ENCODE results near the gene SMCO2.

The SMCO2 gene

GRCh38 chr12:27545665-27546064 is 99.1 kb downstream of the SMCO2 start:
- TF ChIP-seq, protein P1, sequence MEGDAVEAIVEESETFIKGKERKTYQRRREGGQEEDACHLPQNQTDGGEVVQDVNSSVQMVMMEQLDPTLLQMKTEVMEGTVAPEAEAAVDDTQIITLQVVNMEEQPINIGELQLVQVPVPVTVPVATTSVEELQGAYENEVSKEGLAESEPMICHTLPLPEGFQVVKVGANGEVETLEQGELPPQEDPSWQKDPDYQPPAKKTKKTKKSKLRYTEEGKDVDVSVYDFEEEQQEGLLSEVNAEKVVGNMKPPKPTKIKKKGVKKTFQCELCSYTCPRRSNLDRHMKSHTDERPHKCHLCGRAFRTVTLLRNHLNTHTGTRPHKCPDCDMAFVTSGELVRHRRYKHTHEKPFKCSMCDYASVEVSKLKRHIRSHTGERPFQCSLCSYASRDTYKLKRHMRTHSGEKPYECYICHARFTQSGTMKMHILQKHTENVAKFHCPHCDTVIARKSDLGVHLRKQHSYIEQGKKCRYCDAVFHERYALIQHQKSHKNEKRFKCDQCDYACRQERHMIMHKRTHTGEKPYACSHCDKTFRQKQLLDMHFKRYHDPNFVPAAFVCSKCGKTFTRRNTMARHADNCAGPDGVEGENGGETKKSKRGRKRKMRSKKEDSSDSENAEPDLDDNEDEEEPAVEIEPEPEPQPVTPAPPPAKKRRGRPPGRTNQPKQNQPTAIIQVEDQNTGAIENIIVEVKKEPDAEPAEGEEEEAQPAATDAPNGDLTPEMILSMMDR (IDR thresholded peaks at IDR 0.05; ENCODE audit: control insufficient read depth, extremely low read depth, insufficient read depth) = no peak
- no peak overlapping the region for H3K4me3 ChIP-seq (ENCODE audit: low read depth, low read length)
- DNase-seq (ENCODE audit: low read depth) = no peak

DNA sequence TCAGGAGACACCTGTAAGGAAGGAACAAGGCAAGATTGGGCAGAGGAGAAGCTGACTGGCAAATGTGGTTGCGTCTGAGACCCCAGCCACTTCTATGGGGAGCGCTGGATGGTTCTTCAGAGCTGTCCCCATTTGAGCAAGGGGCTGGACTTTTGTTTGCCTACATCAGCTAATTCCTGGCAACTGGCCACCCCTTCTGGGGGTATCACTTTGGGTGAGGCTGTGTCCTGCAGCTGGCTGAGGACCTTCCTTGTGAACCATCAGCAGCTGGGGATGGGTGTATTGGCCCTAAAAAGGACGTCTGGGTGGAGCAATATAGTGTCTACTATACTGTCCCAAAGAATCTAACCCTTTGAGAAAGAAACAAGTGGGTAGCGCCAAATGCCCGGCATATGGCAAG is 101.1 kb downstream of the SMCO2 start:
- no peak overlapping the region for H3K4me3 ChIP-seq (ENCODE audit: low read depth, low read length)
- DNase-seq (ENCODE audit: low read depth) = no peak
- TF ChIP-seq, protein P1 (IDR thresholded peaks at IDR 0.05; ENCODE audit: control insufficient read depth, extremely low read depth, insufficient read depth) = no peak

DNA sequence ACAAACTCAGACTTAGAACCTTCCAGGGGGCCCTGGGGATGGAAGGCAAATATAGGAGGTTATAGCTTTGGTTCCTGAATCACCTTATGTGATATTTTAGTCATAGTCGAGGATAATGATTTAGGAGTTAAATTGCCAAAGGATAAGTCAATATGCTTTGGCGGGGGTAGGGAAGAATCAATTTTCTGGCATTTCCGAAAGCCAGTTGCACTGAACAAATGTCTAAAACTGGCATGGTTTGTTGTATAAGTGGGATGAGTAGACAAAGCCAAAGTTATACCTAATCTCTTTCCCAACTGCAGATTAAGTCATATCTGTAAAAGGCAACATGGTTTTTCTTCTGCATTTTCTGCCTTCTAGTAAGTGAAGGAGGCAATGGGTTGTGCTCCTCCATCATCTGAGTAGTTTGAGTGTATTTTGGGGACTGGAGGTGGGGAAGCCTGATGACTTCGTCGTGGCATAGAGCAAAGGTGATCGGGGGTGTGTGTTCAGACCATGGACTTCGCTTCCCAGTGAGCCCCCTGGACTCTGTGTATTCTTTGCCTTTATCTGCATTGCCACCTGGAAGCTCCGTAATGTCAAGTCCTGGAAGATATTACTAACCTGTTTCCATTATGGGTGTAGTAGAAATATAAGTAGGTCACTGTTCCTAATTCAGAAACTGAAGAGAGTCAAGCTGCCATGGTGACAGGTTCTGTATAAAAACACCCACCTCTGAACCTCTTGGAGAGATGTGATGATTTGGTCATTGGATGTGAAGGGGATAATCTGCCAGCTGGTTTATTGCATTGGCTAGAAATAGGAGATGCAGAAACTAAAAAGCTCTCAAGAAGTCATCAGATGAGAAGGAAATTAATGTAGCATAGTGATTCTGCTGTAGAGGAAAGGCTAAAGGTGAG is 102.0 kb downstream of the SMCO2 start:
- DNase-seq (ENCODE audit: low read depth) = no peak
- no peak overlapping the region for H3K4me3 ChIP-seq (ENCODE audit: low read depth, low read length)
- TF ChIP-seq, protein P1 (IDR thresholded peaks at IDR 0.05; ENCODE audit: control insufficient read depth, extremely low read depth, insufficient read depth) = no peak

DNA sequence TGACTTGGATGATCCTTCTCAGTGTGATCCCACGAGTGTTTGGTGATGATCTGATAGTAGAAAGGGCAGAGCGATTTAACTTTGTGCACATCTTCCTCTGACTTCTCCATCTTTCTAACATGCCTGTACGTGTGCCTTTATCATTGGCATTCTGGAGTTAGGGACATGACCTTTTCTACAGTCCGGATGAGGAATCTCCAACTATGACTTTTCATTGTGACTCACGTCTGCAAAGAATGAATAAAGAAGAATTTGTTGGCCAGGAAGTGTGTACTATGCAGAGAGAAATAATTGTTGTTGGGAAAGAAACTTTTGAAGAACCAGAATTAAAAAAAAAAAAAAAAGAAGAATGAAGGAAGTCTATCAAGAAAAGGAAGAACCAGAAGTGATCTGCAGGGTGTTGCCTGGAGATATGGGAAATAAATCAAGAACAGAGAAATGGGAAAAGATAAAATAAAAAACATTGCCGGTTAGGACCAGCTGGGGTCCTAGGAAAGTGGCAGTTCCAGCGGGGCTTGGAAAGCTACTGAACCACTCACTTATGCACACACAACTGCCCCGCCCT is 102.8 kb downstream of the SMCO2 start:
- H3K4me3 ChIP-seq (ENCODE audit: low read depth, low read length) = no peak overlapping the region
- no peak for DNase-seq (ENCODE audit: low read depth)
- TF ChIP-seq, protein P1 (IDR thresholded peaks at IDR 0.05; ENCODE audit: control insufficient read depth, extremely low read depth, insufficient read depth) = no peak

GRCh38 chr12:27549801-27550652 is 103.5 kb downstream of the SMCO2 start:
- H3K4me3 ChIP-seq (ENCODE audit: low read depth, low read length) = no peak overlapping the region
- DNase-seq (ENCODE audit: low read depth) = no peak
- TF ChIP-seq, protein P1 (IDR thresholded peaks at IDR 0.05; ENCODE audit: control insufficient read depth, extremely low read depth, insufficient read depth) = no peak

DNA sequence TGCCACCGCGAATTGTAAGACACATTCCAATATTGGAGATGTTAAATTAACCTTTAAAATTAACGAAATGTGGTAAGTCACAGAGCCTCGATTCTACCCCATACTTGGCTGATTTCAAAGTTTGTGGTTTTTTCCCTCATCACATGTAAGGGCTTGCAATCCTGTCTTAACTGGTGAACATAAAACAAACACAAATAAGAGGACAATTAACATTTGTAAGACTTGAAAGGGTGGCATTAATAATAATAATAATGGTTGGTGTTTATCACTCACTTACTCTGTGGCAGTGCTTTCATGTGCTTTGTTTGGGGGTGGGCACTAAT is 104.1 kb downstream of the SMCO2 start:
- no peak overlapping the region for H3K4me3 ChIP-seq (ENCODE audit: low read depth, low read length)
- no peak for DNase-seq (ENCODE audit: low read depth)
- TF ChIP-seq, protein P1 (IDR thresholded peaks at IDR 0.05; ENCODE audit: control insufficient read depth, extremely low read depth, insufficient read depth) = no peak

All from LNCaP clone FGC (cell line).